Measurements from ENCODE around the gene LSR. TPM values are rescaled to one million over a fixed set of nuclear protein-coding genes. Genes with fewer than 3 reads are reported as not detected.

Gene LSR
- total RNA-seq, 2 donors from 2014 or later = 7.6 to 9.3 TPM

- Histone ChIP-seq H3K9me3 (no peaks in the 10 kb centered on the region), H3K27ac (no peak overlapping the region), H3K36me3 (no peaks in the 10 kb centered on the region), H3K4me3 (no peak overlapping the region), H3K4me1 (ENCODE audit: control insufficient read depth in 1 of 2, low read depth in 2 of 2) (peaks cover 0 to 6% of the 10 kb centered on the region in 2 donors), H3K27me3 (replicated peaks; ENCODE audit: insufficient read depth) (no peaks in the 10 kb centered on the region)
- DNase-seq (ENCODE audit: low spot score) = no peak
- TF ChIP-seq CTCF (IDR thresholded peaks at IDR 0.05) = no peak
- ATAC-seq (ENCODE audit: insufficient number of reproducible peaks, low FRiP score, low read depth) = no peak
Measured at GRCh38 chr19:35209646-35210045, 39.2 kb upstream of the LSR start.

GRCh38 chr19:35211545-35212230, 37.1 kb upstream of the LSR start:
- H3K9me3 ChIP-seq = no peaks in the 10 kb centered on the region

GRCh38 chr19:35212241-35212640, 36.6 kb upstream of the LSR start:
- Histone ChIP-seq H3K27ac (peak overlapping the region; percentile 18 to 64), H3K4me3 (no peak overlapping the region), H3K36me3 (no peaks in the 10 kb centered on the region), H3K27me3 (replicated peaks; ENCODE audit: insufficient read depth) (no peaks in the 10 kb centered on the region), H3K9me3 (no peaks in the 10 kb centered on the region), H3K4me1 (ENCODE audit: control insufficient read depth in 1 of 2, low read depth in 2 of 2) (peaks cover 0 to 8% of the 10 kb centered on the region in 2 donors)
- no peak for TF ChIP-seq CTCF (IDR thresholded peaks at IDR 0.05)
- ATAC-seq (ENCODE audit: insufficient number of reproducible peaks, low FRiP score, low read depth) (no peak), DNase-seq (ENCODE audit: low spot score) (no peak)

More at GRCh38 chr19:35211545-35212230, 37.1 kb upstream of the LSR start:
- Histone ChIP-seq H3K4me1 (ENCODE audit: control insufficient read depth in 1 of 2, low read depth in 2 of 2) (peaks cover 0 to 8% of the 10 kb centered on the region in 2 donors), H3K27ac (peak overlapping the region in 1 of 2 donors; percentile 64), H3K36me3 (no peaks in the 10 kb centered on the region), H3K27me3 (replicated peaks; ENCODE audit: insufficient read depth) (no peaks in the 10 kb centered on the region), H3K4me3 (no peak overlapping the region)
- TF ChIP-seq CTCF (IDR thresholded peaks at IDR 0.05) = no peak
- ATAC-seq (ENCODE audit: insufficient number of reproducible peaks, low FRiP score, low read depth) (no peak), DNase-seq (ENCODE audit: low spot score) (no peak)

- Histone ChIP-seq H3K27ac (peak overlapping the region in 1 of 2 donors; percentile 64), H3K27me3 (replicated peaks; ENCODE audit: insufficient read depth) (no peaks in the 10 kb centered on the region), H3K4me3 (peak overlapping the region; percentile 47), H3K9me3 (no peaks in the 10 kb centered on the region), H3K4me1 (ENCODE audit: control insufficient read depth in 1 of 2, low read depth in 2 of 2) (peaks cover 0 to 8% of the 10 kb centered on the region in 2 donors), H3K36me3 (no peaks in the 10 kb centered on the region)
- DNase-seq (ENCODE audit: low spot score) (peak; percentile 31), ATAC-seq (ENCODE audit: insufficient number of reproducible peaks, low FRiP score, low read depth) (peak; percentile 72)
- TF ChIP-seq CTCF (IDR thresholded peaks at IDR 0.05) = no peak
Measured at GRCh38 chr19:35213663-35214632, 34.9 kb upstream of the LSR start.
